Fibroblast of lung (primary cell): Measurements from ENCODE around the gene ABCA13. TPM values are rescaled to one million over a fixed set of nuclear protein-coding genes. Genes with fewer than 3 reads are reported as not detected.

Experiments used
- DNase-seq, 2 donors: peaks; one replicate each; pipeline versions ENCODE4 v3.0.0 to v3.0.0-alpha.2; 2010; ENCODE audit warnings: low read depth in 2 of 2
- H2AFZ ChIP-seq: 2 replicates; pipeline ENCODE4 v1.5.1; 2012; ENCODE audit warnings: low read length, control low read depth, inconsistent platforms
- H3K27ac ChIP-seq: 2 replicates; pipeline ENCODE4 v1.5.1; 2011; ENCODE audit warnings: low read length, control low read depth; ENCODE audit not compliant: insufficient read depth
- H3K27me3 ChIP-seq: 2 replicates; pipeline ENCODE4 v1.5.1; 2011; ENCODE audit warnings: mild to moderate bottlenecking, low read length; ENCODE audit not compliant: control insufficient read depth, insufficient read depth
- H3K36me3 ChIP-seq: 2 replicates; pipeline ENCODE4 v1.5.1; 2011; ENCODE audit warnings: low read length; ENCODE audit not compliant: control insufficient read depth, insufficient read depth
- H3K4me1 ChIP-seq: 2 replicates; pipeline ENCODE4 v1.5.1; 2011; ENCODE audit warnings: low read length; ENCODE audit not compliant: control insufficient read depth, insufficient read depth; ENCODE audit errors: extremely low read depth
- H3K4me2 ChIP-seq: 2 replicates; pipeline ENCODE4 v1.5.1; 2011; ENCODE audit warnings: low read length, control low read depth; ENCODE audit not compliant: insufficient read depth; ENCODE audit errors: extremely low read depth
- H3K4me3 ChIP-seq, 4 experiments: fragments of 200-600 bp in 1 of 4; sonication (generic) in 1 of 4; replicated peaks in 1 of 4; 2 replicates each; pipeline ENCODE4 v1.5.1; 2011 to 2016; ENCODE audit warnings: low read length in 4 of 4, low read depth in 3 of 4, mild to moderate bottlenecking in 3 of 4, control low read depth in 2 of 4, inconsistent platforms in 1 of 4, mixed read lengths in 1 of 4; ENCODE audit not compliant: insufficient read depth in 1 of 4; ENCODE audit errors: control extremely low read depth in 1 of 4
- H3K79me2 ChIP-seq: 2 replicates; pipeline ENCODE4 v1.5.1; 2012; ENCODE audit warnings: mild to moderate bottlenecking, low read length, inconsistent platforms; ENCODE audit not compliant: control insufficient read depth, insufficient read depth
- H3K9ac ChIP-seq: 2 replicates; pipeline ENCODE4 v1.5.1; 2011; ENCODE audit warnings: mild to moderate bottlenecking, low read length, control low read depth; ENCODE audit not compliant: insufficient read depth
- H3K9me3 ChIP-seq: 2 replicates; pipeline ENCODE4 v1.5.1; 2012; ENCODE audit warnings: low read depth, low read length; ENCODE audit not compliant: control insufficient read depth, insufficient read depth
- H4K20me1 ChIP-seq: 2 replicates; pipeline ENCODE4 v1.5.1; 2011; ENCODE audit warnings: low read length; ENCODE audit not compliant: control insufficient read depth, insufficient read depth; ENCODE audit errors: extremely low read depth
- CTCF ChIP-seq, 2 donors: IDR thresholded peaks in 1 of 2; conservative IDR thresholded peaks in 1 of 2; 1 replicate in 1 of 2; 2 replicates in 1 of 2; pipeline ENCODE4 v1.5.1; 2011 to 2012; ENCODE audit warnings: low read length in 2 of 2, control low read depth in 1 of 2, inconsistent platforms in 1 of 2, low read depth in 1 of 2, mild to moderate bottlenecking in 1 of 2
- EZH2 ChIP-seq: IDR thresholded peaks from 2 replicates; pipeline ENCODE4 v1.5.1; 2012; ENCODE audit warnings: low read length, control low read depth, mild to moderate bottlenecking; ENCODE audit errors: missing control alignments
- polyA plus RNA-seq, 2 donors: library from polyadenylated mRNA; depleted of rRNA in 1 of 2; stranded (reverse) in 1 of 2; unstranded in 1 of 2; fragments of >200 nt; gene quantifications; 2 replicates each; pipeline ENCODE4 v1.2.1, GENCODE V29; 2011 to 2012; ENCODE audit warnings: missing spikeins in 1 of 2
- total RNA-seq: library from RNA; depleted of rRNA; stranded (reverse); fragments of >200 nt; gene quantifications from 2 replicates; pipeline ENCODE4 v1.2.1, GENCODE V29; 2014

ABCA13 gene
- total and polyA plus RNA-seq, 2 donors (not counting 1 experiment from before 2014, with no cell fraction given) = 0.08 to 10.9 TPM

GRCh38 chr7:48471196-48471595 lies 299.9 kb downstream of the ABCA13 start:
- Histone ChIP-seq H4K20me1 (no peaks in the 10 kb centered on the region), H2AFZ (no peak overlapping the region), H3K4me2 (no peak overlapping the region), H3K9me3 (no peaks in the 10 kb centered on the region), H3K36me3 (no peaks in the 10 kb centered on the region), H3K4me3 (no peak overlapping the region), H3K27me3 (no peaks in the 10 kb centered on the region), H3K27ac (no peak overlapping the region), H3K4me1 (no peaks in the 10 kb centered on the region), H3K79me2 (no peaks in the 10 kb centered on the region), H3K9ac (no peak overlapping the region)
- TF ChIP-seq EZH2 (no peak), CTCF (conservative IDR thresholded peaks at IDR 0.05 in 1 of 2, IDR thresholded peaks at IDR 0.05 in 1 of 2; ENCODE audit: low read depth in 1 of 2, low read length in 2 of 2) (no peak)
- DNase-seq = no peak

GRCh38 chr7:48472640-48473039 lies 301.4 kb downstream of the ABCA13 start:
- H3K36me3 ChIP-seq = no peaks in the 10 kb centered on the region
- no peaks in the 10 kb centered on the region for H3K4me1 ChIP-seq
- no peak overlapping the region for H3K9ac ChIP-seq
- no peak overlapping the region for H3K4me3 ChIP-seq
- no peak for DNase-seq
- no peaks in the 10 kb centered on the region for H4K20me1 ChIP-seq
- no peaks in the 10 kb centered on the region for H3K9me3 ChIP-seq
- H3K79me2 ChIP-seq = no peaks in the 10 kb centered on the region
- H3K27me3 ChIP-seq = no peaks in the 10 kb centered on the region
- no peak overlapping the region for H3K4me2 ChIP-seq
- H3K27ac ChIP-seq = no peak overlapping the region
- TF ChIP-seq EZH2 (no peak), CTCF (conservative IDR thresholded peaks at IDR 0.05 in 1 of 2, IDR thresholded peaks at IDR 0.05 in 1 of 2; ENCODE audit: low read depth in 1 of 2, low read length in 2 of 2) (no peak)
- H2AFZ ChIP-seq = no peak overlapping the region

- no peak for DNase-seq
- Histone ChIP-seq H3K27ac (no peak overlapping the region), H3K4me2 (no peak overlapping the region), H3K4me3 (no peak overlapping the region), H2AFZ (no peak overlapping the region), H3K79me2 (no peaks in the 10 kb centered on the region), H4K20me1 (no peaks in the 10 kb centered on the region), H3K27me3 (no peaks in the 10 kb centered on the region), H3K9me3 (no peaks in the 10 kb centered on the region), H3K36me3 (no peaks in the 10 kb centered on the region), H3K9ac (no peak overlapping the region), H3K4me1 (no peaks in the 10 kb centered on the region)
- TF ChIP-seq EZH2 (no peak), CTCF (conservative IDR thresholded peaks at IDR 0.05 in 1 of 2, IDR thresholded peaks at IDR 0.05 in 1 of 2; ENCODE audit: low read depth in 1 of 2, low read length in 2 of 2) (no peak)
Observed at GRCh38 chr7:48473205-48473865, 302.1 kb downstream of the ABCA13 start.
